ENCODE data around the gene NRN1L.

The NRN1L gene

DNA sequence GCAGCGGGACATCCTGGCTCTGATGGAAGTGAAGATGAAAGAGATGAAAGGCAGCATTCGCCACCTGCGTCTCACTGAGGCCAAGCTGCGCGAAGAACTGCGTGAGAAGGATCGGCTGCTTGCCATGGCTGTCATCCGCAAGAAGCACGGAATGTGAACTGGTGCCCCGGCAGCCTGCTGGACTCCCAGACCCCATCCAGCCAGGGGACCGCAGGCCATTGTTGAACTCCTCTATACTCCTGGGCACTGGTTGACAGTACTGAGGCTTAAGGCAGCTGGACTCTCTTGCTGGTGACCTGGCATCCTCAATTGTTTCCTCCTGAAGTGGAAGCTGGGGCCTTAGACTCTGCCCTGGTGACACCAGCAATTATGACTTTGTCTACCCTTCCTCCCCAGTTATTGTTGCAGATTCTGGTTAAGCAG is 41.3 kb upstream of the NRN1L start:
- H3K4me3 ChIP-seq (ENCODE audit: control insufficient read depth, low read depth, low read length): peak overlapping the region; percentile 58
- TF ChIP-seq, protein P1, sequence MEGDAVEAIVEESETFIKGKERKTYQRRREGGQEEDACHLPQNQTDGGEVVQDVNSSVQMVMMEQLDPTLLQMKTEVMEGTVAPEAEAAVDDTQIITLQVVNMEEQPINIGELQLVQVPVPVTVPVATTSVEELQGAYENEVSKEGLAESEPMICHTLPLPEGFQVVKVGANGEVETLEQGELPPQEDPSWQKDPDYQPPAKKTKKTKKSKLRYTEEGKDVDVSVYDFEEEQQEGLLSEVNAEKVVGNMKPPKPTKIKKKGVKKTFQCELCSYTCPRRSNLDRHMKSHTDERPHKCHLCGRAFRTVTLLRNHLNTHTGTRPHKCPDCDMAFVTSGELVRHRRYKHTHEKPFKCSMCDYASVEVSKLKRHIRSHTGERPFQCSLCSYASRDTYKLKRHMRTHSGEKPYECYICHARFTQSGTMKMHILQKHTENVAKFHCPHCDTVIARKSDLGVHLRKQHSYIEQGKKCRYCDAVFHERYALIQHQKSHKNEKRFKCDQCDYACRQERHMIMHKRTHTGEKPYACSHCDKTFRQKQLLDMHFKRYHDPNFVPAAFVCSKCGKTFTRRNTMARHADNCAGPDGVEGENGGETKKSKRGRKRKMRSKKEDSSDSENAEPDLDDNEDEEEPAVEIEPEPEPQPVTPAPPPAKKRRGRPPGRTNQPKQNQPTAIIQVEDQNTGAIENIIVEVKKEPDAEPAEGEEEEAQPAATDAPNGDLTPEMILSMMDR (IDR thresholded peaks at IDR 0.05; ENCODE audit: control insufficient read depth, insufficient read depth, low read depth, low read length, missing control alignments): no peak
- DNase-seq (ENCODE audit: low read depth): no peak

DNA sequence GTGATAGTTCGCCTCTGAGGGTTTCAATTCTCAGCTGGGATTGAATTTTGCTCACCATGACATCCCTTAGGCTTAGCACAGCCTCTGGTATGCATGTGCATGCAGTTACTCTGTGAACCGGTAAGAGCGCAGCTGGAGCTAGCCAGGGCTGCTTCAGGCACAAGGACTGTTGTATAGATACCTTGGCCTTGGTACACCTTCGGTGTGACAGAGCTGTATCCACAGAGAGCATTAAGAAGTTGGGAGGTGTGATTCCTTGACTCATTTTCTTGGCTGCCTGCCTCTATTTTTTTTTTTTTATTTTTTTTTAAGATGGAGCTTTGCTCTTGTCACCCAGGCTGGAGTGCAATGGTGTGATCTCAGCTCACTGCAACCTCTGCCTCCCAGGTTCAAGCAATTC is 40.2 kb upstream of the NRN1L start:
- no peak overlapping the region for H3K4me3 ChIP-seq (ENCODE audit: control insufficient read depth, low read depth, low read length)
- no peak for DNase-seq (ENCODE audit: low read depth)

DNA sequence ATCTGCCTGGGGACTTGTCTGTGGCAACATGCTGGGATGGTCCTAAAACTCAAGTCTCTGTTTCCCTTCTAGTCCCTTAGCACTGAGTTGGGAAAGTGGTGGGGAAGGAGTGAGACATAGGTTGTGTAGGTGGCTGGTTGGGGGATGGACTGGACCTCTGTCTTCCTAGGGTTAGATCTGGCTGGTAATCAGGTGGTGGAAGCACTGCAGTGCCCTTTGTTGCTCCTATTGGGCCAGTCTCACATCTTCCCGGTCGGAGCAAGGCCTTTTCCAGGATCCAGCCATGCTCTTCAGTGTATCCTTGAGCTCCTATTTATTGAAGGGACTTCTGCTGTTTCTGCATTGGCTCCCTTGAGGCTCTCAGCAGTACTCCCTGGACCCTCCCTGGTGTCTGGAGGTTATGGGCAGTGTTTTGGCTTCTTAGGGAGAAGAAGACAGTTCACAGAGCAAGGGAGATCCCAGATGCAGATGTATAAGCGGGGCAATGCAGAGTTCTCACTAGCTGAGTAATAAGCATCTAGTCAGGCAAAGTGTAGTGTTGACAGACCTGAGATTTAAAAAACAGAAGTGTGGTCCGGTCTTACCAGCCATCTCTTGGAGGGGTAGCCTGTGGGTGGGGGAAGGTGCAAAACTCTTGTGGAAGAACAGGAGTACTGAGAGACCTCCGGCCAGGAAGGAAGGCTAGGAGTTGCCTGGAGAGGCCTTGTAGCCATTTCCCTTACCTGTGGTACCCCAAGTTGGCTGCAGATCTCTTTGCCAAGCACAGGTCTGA is 39.2 kb upstream of the NRN1L start:
- TF ChIP-seq, protein P1 (IDR thresholded peaks at IDR 0.05; ENCODE audit: control insufficient read depth, insufficient read depth, low read depth, low read length, missing control alignments): no peak
- no peak for DNase-seq (ENCODE audit: low read depth)
- H3K4me3 ChIP-seq (ENCODE audit: control insufficient read depth, low read depth, low read length): peak overlapping the region; percentile 5; the same call in 1 of the 2 replicates

More for the DNA sequence above, 40.2 kb upstream of the NRN1L start:
- TF ChIP-seq, protein P1 (IDR thresholded peaks at IDR 0.05; ENCODE audit: control insufficient read depth, insufficient read depth, low read depth, low read length, missing control alignments): no peak

DNA sequence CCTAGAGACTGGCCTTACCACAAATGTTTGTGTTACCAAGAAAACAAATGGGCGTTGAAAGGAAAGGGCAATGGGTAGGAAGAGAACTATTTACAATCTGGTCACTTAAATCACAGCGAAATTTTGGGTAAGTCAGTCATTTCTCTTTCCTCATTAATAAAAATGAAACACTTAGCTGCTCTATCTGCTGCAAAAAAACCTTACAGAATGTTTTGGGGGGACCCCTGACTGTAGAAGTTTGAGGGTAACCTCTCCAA is 38.7 kb upstream of the NRN1L start:
- peak overlapping the region; percentile 88 for H3K4me3 ChIP-seq (ENCODE audit: control insufficient read depth, low read depth, low read length)
- TF ChIP-seq, protein P1 (IDR thresholded peaks at IDR 0.05; ENCODE audit: control insufficient read depth, insufficient read depth, low read depth, low read length, missing control alignments): no peak
- DNase-seq (ENCODE audit: low read depth): no peak

DNA sequence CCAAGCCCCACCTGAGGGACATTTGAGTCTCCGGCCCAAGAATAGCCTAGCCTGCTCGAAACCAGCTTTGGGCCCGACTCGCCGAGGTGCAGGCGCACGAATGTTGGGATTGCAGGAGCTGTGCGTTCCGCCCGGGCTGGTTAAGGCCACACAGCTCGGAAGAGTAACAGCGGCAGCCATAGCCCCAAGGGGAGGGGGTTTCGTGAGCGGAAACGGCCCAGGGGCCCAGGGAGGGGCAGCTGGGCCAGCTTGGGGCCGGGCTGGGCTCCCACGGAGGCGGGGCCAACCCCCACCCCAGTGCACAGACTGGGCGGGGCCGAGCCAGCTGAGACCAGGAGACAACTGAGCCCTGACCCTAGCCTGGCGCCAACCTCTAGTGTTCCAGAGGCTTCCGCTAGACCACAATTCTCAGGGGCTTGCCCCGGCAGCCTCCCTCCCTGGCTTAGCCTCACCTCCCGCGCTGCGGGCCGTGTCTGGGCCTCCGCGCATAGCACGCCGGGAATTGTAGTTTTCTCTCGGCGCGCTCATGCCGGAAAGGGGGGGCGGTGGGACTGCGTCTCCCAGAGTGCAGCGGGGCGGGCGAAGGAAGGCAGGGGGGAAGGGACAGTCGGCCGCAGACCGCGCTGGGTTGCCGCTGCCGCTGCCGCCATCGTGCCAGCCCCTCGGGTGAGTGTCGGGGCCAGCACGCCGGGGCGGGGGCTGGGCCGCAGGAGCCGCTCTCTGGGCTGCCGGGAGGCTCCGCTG is 38.2 kb upstream of the NRN1L start, which contains the start of gene NUTF2:
TSS of gene NUTF2 (plus strand) at position 614 of the 744 bp plus-strand sequence. CDS start 18,198 bp downstream, outside the sequence.
- H3K4me3 ChIP-seq (ENCODE audit: control insufficient read depth, low read depth, low read length): peak within 1 kb of the TSS; percentile 88
- TF ChIP-seq, protein P1 (IDR thresholded peaks at IDR 0.05; ENCODE audit: control insufficient read depth, insufficient read depth, low read depth, low read length, missing control alignments): no peak
- no peak for DNase-seq (ENCODE audit: low read depth)

DNA sequence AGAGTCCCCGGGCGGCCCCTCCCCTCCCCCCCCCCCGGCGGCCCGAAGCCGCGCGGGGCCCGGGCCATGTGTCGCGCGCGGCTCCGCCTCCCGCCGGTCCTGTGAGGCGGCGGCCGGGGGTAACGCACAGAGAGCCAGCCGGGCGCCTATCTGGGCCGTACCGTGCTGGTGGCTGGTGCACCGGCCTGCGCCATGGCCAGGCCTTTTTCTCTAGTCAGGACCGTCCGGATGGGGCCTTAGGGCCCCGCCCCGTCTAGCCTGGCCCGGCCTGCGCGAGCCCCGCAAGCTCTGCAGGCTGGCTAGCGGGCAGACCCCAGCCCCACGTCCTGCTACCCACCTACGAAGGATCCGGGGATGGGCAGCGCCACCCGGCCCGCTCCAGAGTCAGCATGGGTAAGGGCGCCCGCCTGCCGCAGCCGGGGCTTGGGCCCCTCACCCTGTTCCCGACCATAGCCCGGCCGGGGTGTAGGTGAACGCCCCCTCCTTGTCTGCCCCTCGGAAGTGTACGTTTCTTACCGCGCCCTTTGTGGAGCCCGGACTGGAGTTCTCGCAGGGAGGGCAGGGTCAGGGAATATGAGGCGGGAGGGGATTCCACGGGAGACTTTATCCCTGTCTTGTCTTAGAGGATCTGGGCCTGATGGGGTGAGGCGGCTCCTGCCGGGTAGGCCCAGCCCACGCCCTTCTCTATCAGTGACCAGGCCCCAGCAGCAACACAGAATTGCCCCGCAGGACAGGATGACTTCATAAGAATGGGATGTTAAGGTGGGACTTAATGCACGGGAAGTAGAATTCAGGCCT is 37.4 kb upstream of the NRN1L start, which contains the start of gene CENPT:
TSS of gene CENPT (minus strand) at position 630 of the 798 bp plus-strand sequence. CDS start 13,834 bp downstream, outside the sequence.
- H3K4me3 ChIP-seq (ENCODE audit: control insufficient read depth, low read depth, low read length): peak within 1 kb of the TSS; percentile 88
- DNase-seq (ENCODE audit: low read depth): no peak
- TF ChIP-seq, protein P1 (IDR thresholded peaks at IDR 0.05; ENCODE audit: control insufficient read depth, insufficient read depth, low read depth, low read length, missing control alignments): no peak

Measured in AG09309 (cell line).